ENCODE measurements around the gene AKNAD1.

Gene AKNAD1

DNA sequence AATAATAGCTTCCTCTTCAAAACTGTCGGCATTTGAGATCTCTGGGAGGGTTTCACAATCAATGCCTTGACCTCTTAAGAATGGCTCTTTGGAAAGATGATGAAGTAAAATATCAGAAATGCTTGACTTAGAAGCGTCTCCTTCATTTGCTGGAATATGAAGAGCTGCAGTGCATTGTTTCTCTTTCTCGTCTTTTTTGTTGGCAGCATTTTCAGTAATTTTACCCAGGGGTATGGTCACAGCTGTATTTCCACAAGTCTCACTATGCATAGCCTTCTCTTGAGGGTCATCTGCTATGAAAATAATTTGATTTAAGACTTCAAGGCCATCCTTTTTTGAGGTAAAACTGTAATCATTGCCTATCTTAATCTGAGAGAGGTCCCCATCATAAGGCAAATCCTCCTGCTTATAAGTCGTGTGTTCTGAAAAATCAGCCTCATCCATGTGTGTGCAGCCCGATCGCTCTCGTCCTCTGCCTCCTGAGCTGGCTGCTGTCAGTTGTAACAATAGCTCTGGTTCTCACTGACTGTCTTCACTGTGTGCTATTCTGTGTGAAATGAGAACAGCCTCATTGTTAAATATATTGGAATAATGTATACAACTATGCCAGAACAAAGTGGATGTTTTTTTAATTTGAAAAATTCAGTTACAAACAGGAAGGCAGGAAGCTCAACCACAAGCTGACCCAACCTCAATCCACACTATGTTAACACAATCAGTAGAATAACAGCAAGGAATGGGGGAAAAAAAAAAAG lies 4.5 kb downstream of the AKNAD1 start:
- no peak for TF ChIP-seq CTCF (conservative IDR thresholded peaks at IDR 0.05; ENCODE audit: control insufficient read depth, insufficient read depth, low read depth, low read length)
- H3K4me3 ChIP-seq (ENCODE audit: control insufficient read depth, low read depth, low read length), result no peak overlapping the region
- peak; percentile 15 for DNase-seq (ENCODE audit: low read depth)

DNA sequence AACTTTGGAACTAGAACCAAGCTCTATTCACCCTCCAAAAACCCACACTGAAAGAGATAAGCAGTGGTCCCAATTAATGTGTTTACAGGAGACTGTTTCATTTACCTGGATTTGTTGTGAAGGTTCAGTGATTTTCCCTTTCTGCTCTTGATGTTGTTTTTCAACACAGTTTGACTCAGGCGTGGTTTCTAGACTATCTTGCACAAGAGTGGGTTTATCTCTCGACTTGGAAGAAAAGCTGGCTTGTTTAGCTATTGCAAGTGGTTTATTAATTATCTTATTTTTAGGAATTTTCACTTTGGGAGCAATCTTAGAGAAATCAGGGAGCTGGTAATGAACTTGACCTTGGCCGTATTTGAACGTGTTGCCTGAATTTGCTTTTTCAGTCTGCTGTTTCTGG lies 5.3 kb downstream of the AKNAD1 start:
- no peak overlapping the region for H3K4me3 ChIP-seq (ENCODE audit: control insufficient read depth, low read depth, low read length)
- peak; percentile 7 for DNase-seq (ENCODE audit: low read depth)
- TF ChIP-seq CTCF (conservative IDR thresholded peaks at IDR 0.05; ENCODE audit: control insufficient read depth, insufficient read depth, low read depth, low read length), result no peak

DNA sequence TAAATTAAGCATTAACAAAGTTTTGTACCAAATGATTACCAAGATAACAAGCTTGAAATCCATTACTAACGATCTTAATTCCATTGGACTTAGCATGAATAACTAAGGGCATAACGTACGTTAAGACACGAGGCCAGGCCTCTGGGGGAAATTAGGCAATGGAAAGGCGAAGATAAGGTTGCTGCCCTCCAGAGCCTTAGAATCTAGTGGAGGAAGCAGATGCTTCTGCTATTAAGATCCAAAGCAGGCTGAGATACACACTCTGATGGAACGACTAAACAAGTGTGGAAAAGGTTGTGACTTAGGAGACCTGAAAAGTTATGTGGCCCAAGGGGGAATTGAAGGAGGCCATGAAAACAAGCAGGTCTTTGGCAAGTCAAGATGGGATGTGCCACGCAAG lies 6.0 kb downstream of the AKNAD1 start:
- no peak overlapping the region for H3K4me3 ChIP-seq (ENCODE audit: control insufficient read depth, low read depth, low read length)
- no peak for DNase-seq (ENCODE audit: low read depth)
- TF ChIP-seq CTCF (conservative IDR thresholded peaks at IDR 0.05; ENCODE audit: control insufficient read depth, insufficient read depth, low read depth, low read length), result no peak

DNA sequence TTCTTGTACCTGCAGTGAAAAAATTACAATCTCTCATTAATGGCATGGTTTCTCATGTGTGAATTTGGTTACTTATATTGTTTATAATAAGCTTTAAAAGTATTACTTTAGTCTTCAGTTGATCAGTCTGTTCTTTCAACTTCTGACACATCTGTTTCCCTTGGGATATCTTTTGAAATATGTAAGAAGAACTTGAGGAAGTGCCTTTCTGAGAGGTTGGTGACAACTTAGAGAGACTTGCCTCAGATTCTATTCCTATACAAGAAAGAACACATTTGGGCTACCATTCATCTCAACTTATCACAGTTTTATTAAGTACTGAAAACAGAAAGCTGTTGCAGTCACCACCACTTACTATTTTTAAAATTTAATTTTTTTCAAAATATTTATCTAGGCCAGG lies 8.1 kb downstream of the AKNAD1 start:
- DNase-seq (ENCODE audit: low read depth), result no peak
- no peak for TF ChIP-seq CTCF (conservative IDR thresholded peaks at IDR 0.05; ENCODE audit: control insufficient read depth, insufficient read depth, low read depth, low read length)
- H3K4me3 ChIP-seq (ENCODE audit: control insufficient read depth, low read depth, low read length), result no peak overlapping the region

DNA sequence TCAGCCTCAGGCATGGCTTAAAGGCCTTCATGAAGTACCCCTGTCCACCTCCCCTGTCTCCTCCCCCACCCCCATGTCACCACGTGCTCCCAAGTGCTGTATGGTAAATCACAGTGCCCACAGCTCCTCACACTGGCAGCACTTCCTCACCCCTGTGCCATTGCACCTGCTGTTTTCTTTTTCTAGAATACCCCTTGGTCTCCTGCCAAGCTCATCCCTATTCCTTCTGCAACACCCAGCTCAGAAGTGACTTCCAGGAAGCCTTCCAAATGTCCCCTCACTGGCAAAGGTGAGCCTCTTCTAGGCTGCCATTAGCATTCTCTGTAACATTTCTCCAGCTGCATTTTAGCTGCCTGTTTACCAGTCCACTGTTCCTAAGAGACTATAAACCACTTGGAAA lies 9.4 kb downstream of the AKNAD1 start:
- TF ChIP-seq CTCF (conservative IDR thresholded peaks at IDR 0.05; ENCODE audit: control insufficient read depth, insufficient read depth, low read depth, low read length), result no peak
- DNase-seq (ENCODE audit: low read depth), result no peak
- H3K4me3 ChIP-seq (ENCODE audit: control insufficient read depth, low read depth, low read length), result no peak overlapping the region

GRCh38 chr1:108845991-108846390 lies 10.9 kb downstream of the AKNAD1 start:
- no peak overlapping the region for H3K4me3 ChIP-seq (ENCODE audit: control insufficient read depth, low read depth, low read length)
- TF ChIP-seq CTCF (conservative IDR thresholded peaks at IDR 0.05; ENCODE audit: control insufficient read depth, insufficient read depth, low read depth, low read length), result no peak
- DNase-seq (ENCODE audit: low read depth), result no peak

DNA sequence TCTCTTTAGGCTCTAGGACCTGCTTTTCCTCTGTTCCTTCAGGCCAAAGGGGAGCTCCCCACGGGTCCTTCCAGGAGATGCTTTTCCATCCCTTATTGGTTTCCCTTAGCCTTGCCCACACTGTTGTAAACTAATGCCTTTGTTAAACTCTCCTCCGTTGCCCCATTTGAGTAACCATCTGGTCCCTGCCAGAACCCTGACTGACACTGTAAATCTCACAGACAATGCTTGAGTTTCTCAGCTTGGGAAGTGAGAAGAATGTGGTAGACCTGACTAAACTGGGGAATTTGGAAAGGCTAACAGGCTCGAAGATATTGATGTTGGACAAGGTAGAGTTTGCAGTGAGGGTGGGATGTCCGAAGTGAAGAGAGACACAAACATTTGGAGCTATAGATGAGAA lies 11.4 kb downstream of the AKNAD1 start:
- DNase-seq (ENCODE audit: low read depth), result no peak
- H3K4me3 ChIP-seq (ENCODE audit: control insufficient read depth, low read depth, low read length), result no peak overlapping the region
- TF ChIP-seq CTCF (conservative IDR thresholded peaks at IDR 0.05; ENCODE audit: control insufficient read depth, insufficient read depth, low read depth, low read length), result no peak
